ENCODE measurements around the gene TGFBRAP1. TPM values are rescaled to one million over a fixed set of nuclear protein-coding genes. Genes with fewer than 3 reads are reported as not detected.

The TGFBRAP1 gene
- polyA plus RNA-seq, 1 experiment: 7.9 TPM

DNA sequence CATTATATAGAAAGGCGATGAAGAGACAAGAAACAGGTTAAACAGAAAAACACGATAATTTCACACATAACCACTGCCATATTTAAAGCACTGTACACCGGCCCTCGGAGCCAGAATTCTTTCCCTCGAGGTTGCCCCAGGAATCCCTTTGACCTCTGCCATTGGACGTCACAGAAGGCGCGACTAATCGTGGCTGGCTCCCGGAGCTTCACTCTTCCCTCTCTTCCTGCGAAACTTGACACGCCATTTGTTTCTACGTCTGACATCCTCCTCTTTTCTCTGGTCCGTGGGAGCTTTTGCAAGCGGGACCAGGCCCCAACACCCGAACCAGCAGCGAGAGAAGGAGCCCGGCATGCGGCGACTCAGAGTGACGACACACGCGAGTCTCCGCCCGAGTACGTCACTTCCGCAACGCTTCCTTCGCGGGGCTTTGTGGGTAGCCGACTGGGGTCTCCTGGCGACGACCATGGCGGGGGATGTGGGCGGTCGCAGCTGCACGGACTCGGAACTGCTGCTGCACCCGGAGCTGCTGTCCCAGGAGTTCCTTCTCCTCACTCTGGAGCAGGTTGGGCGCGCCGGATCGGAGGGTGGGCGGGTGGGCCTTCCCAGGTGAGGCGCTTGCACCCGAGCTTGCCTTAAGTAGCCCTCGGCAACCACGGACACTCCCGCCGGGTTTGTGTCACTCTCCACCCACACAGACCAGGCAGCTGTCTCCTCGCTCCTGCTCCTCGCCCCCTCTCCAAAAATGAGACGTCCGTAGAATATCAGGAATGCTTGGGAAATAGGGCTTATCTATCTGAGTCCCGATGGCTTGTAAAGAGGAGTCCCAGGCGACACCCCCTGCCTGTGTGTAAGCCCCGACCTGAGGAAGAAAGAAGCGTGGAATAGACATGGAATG is 7.8 kb upstream of the TGFBRAP1 start, which contains the start of gene C2orf49:
Gene C2orf49 (plus strand): TSS at position 419 of the 898 bp plus-strand sequence. CDS start 48 bp downstream, at position 467.
- CTCF ChIA-PET: interaction anchor here (0.6 to 1.9 kb wide), 7 partner anchors 9 to 223 kb away, joined by 3 to 8 read pairs (median 5); no protein-coding TSS in a partner anchor
- DNase-seq (ENCODE audit: low read depth, low spot score): peak; percentile 33
- TF ChIP-seq, protein P1, sequence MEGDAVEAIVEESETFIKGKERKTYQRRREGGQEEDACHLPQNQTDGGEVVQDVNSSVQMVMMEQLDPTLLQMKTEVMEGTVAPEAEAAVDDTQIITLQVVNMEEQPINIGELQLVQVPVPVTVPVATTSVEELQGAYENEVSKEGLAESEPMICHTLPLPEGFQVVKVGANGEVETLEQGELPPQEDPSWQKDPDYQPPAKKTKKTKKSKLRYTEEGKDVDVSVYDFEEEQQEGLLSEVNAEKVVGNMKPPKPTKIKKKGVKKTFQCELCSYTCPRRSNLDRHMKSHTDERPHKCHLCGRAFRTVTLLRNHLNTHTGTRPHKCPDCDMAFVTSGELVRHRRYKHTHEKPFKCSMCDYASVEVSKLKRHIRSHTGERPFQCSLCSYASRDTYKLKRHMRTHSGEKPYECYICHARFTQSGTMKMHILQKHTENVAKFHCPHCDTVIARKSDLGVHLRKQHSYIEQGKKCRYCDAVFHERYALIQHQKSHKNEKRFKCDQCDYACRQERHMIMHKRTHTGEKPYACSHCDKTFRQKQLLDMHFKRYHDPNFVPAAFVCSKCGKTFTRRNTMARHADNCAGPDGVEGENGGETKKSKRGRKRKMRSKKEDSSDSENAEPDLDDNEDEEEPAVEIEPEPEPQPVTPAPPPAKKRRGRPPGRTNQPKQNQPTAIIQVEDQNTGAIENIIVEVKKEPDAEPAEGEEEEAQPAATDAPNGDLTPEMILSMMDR (IDR thresholded peaks at IDR 0.05; ENCODE audit: low read depth, low read length): no peak
- H3K27me3 ChIP-seq (ENCODE audit: control insufficient read depth, insufficient read depth, low read length): no peaks in the 10 kb centered on the region
- POLR2A ChIA-PET: interaction anchor here (1.4 kb wide), 1 partner anchor 9 kb away, joined by 4 read pairs; no protein-coding TSS in a partner anchor
- H3K4me3 ChIP-seq (ENCODE audit: low read depth, low read length): peak within 1 kb of the TSS; percentile 96
- no peaks in the 10 kb centered on the region for H3K9me3 ChIP-seq (ENCODE audit: control insufficient read depth, insufficient read depth, low read length)
- peak within 1 kb of the TSS; percentile 100 for H3K27ac ChIP-seq (ENCODE audit: low read depth, low read length)

DNA sequence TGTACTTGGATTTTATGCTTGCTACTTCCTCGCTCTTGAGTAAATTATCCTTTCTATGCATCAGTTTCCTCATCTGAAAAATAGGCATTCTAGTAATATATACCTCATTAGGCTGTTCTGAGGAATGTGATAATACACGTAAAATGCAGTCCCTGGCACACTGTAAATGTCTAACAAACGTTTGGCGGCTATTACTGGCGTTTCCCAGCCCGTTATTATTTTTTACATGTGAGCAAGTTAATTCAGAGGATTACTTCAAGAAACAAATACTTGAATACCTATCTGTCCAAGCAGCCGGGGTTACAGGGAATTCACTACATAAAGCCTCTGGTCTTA is 7.2 kb upstream of the TGFBRAP1 start:
- Histone ChIP-seq H3K9me3 (ENCODE audit: control insufficient read depth, insufficient read depth, low read length) (no peaks in the 10 kb centered on the region), H3K4me3 (ENCODE audit: low read depth, low read length) (peak overlapping the region; percentile 96), H3K27ac (ENCODE audit: low read depth, low read length) (peak overlapping the region; percentile 100), H3K27me3 (ENCODE audit: control insufficient read depth, insufficient read depth, low read length) (no peaks in the 10 kb centered on the region)
- ChIA-PET POLR2A (interaction anchor here (1.4 kb wide), 1 partner anchor 8 kb away, joined by 4 read pairs; no protein-coding TSS in a partner anchor), CTCF (interaction anchor here (0.9 to 1.1 kb wide), 2 partner anchors 9 to 184 kb away, joined by 3 to 6 read pairs; no protein-coding TSS in a partner anchor)
- DNase-seq (ENCODE audit: low read depth, low spot score): no peak
- TF ChIP-seq, protein P1 (IDR thresholded peaks at IDR 0.05; ENCODE audit: low read depth, low read length): no peak

DNA sequence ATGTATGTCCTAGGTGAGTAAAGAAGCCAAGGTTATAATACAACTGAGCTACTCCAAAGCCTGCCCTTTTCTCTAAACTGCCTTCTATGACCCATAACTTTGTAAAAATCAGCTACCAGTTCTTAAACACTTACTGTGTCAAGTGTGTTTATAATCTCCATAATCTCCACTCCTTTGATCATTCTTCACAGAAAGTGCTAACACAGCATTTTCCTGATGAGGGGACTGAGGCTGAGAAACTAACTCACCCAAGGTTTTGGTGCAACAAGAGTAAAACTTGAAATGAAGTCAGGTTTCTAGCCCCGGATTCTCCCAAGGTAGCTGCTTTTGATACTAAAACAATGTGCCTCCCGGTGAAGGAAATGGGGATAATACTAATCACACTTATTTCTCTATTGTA is 5.9 kb upstream of the TGFBRAP1 start:
- Histone ChIP-seq H3K4me3 (ENCODE audit: low read depth, low read length) (no peak overlapping the region), H3K27me3 (ENCODE audit: control insufficient read depth, insufficient read depth, low read length) (no peaks in the 10 kb centered on the region), H3K27ac (ENCODE audit: low read depth, low read length) (no peak overlapping the region), H3K9me3 (ENCODE audit: control insufficient read depth, insufficient read depth, low read length) (no peaks in the 10 kb centered on the region)
- ChIA-PET CTCF (interaction anchor here (1.6 kb wide), 1 partner anchor 9 kb away, joined by 10 read pairs; no protein-coding TSS in a partner anchor), POLR2A (interaction anchor here (1.1 kb wide), 1 partner anchor 230 kb away, joined by 3 read pairs; no protein-coding TSS in a partner anchor)
- TF ChIP-seq, protein P1 (IDR thresholded peaks at IDR 0.05; ENCODE audit: low read depth, low read length): no peak
- DNase-seq (ENCODE audit: low read depth, low spot score): no peak

DNA sequence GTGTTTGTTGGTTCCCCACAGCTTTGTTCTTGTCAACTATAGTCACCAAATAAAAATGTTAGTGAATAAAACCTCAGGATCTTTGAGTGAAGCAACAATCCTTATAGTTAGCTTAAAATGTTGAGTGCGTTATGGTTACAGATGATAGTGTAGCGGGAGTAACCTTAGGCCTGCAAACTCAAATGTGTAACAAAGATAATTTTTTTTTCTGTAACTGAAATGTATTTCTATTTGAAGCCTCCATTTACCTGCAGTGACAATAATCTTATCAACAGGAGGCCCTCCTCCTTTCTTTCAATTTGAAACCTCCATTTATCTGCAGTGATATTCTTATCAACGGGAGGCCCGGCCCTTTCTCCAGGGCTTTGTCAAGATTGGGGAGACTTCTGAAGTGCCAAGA is 4.7 kb upstream of the TGFBRAP1 start:
- Histone ChIP-seq H3K27ac (ENCODE audit: low read depth, low read length) (no peak overlapping the region), H3K4me3 (ENCODE audit: low read depth, low read length) (no peak overlapping the region), H3K9me3 (ENCODE audit: control insufficient read depth, insufficient read depth, low read length) (no peaks in the 10 kb centered on the region), H3K27me3 (ENCODE audit: control insufficient read depth, insufficient read depth, low read length) (no peaks in the 10 kb centered on the region)
- no peak for DNase-seq (ENCODE audit: low read depth, low spot score)
- ChIA-PET CTCF (no interaction called here), POLR2A (no interaction called here)
- TF ChIP-seq, protein P1 (IDR thresholded peaks at IDR 0.05; ENCODE audit: low read depth, low read length): no peak

All from AG04450 (cell line).